Measurements from ENCODE around the gene RDH16.
"Not testable (repeated sequence)": the region's sequence is repeated elsewhere in the genome, so short reads cannot be mapped to it uniquely, and the experiment has no call there.

Gene RDH16

DNA sequence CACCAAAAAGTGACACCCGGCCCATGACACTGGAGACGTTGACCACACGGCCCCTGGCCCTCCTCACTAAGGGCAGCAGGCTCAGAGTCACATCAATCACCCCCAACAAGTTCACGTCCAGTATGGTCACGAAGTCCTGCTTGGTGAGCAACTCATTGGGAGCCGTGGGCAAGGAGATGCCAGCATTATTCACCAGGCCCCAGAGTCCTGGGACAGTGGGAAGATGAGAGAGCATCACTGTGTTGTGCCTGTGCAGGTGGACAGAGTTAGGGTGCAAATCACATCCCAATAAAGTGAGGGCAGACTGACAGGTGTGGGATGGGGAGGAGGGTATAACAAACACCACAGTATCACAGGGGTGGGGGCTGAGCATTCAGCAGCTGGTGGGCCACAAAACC lies 2.5 kb downstream of the RDH16 start:
- DNase-seq (ENCODE audit: low spot score) (no peak), FAIRE-seq (no peak)

DNA sequence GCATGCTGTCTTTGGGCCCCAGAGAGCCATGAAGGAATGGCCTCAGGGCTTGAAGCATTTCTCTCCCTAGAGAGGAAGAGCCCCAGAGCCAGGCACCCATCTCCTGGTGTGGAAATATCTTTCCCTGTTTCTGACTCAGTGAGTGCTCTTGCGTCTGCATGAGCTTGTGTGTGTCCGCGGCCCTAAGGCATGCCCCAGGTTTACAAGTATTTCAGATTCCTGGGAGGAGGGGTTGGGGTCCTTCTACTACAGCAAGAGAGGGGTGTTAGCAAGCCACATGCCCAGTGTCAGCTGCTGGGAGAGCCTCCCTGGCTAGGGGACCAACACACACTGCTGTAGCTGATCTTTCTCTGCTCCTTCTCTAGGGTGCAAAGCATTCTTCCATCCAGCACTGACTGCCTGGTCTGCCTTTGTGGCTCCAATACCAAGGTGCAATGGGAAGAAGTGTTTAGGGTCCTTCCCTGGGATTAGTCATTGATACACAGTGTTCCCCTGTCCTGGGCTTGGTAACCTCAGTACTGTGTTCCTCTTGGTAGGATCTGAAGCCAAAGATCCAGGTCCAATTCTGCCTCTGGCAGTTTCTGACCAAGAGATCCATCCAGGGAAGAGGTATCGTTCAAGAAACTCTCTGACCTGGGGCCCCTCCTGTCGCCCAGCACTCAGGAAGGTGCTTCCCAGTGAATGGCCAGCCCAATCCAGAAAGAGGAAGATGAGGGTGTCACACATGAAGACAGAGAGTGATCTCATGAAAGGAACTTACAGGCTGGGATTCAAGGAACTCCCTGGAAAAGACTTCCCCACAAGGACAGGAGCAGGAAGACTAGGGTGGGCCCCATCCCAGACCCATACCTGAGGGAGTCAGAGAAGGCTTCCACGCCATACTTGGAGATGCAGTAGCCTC lies 3.1 kb downstream of the RDH16 start:
- DNase-seq (ENCODE audit: low spot score), result no peak
- no peak for FAIRE-seq

DNA sequence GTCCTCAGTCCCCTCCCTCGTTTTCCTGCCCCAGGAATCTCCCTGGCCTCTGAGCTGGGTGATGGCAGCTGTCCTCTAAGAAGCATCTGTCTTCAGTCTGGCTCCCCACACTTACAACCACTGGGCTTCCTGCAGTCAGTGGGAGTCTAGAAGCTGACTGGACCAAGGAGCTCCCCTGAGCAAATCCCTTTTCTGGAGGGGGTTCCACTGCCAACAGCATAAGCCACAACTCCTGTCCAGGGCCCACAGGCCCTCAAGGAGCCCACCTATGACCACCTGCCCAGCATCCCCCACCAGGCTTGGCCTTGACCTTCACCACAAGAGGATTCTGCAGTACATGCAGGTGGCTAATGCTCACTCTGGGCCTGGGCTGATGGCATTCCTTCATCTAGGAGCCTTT lies 4.1 kb downstream of the RDH16 start:
- FAIRE-seq (no peak), DNase-seq (ENCODE audit: low spot score) (no peak)

DNA sequence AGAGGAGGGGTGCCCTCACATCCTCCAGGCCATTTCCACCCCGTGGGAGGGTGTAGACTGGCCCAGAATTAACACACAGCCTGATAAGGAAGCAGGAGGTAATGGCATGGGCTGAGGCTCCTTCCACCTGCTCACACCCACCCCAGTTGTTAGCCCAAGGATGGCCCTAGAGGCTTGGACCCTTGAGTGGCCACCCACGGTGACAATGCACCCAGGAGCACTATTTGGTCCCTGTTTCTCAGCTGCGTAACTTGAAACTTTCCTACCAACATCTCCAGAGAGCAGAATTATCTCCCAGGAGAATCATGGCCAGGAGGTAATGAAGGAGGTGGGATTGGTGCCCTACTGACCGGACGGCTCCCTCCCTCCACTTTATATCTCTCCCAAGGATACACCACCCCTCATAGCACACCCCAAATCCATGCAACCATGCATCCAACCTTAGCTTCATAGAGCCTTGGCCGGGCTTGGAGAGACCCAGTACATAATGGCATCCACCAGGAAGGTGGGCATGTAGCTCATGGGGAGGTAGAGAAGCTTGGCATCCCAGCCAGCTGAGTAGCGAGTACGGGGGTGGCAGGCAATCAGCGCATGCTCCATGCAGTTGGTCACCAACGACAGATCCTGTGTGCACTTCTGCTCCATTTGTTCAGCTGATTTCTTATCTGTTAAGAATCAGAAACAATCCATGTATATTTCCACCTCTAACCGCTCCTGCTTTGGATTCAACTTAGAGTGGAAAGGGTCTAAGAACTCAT lies 5.6 kb downstream of the RDH16 start:
- no peak for DNase-seq (ENCODE audit: low spot score)
- FAIRE-seq, result no peak

DNA sequence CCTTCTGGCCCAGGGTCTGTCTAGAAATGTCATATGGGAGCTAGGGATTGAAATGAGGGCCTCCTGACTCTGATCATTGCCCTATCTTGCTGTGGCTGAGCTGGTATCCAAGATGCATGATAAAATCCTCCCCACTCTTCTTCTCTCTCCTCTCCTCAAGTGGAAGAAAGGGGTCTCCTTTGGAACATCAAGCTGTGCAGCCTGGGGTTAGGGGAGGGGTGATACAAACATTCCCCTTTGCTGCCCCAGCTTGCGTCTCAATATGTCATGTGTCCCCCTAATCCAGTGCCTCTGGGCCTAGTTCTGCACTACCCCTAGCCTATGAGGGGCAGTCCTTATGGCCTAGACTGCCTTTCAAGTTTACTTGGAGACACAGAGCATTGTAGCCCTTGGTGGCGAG lies 8.5 kb downstream of the RDH16 start:
- DNase-seq (ENCODE audit: low spot score) (no peak), FAIRE-seq (no peak)

DNA sequence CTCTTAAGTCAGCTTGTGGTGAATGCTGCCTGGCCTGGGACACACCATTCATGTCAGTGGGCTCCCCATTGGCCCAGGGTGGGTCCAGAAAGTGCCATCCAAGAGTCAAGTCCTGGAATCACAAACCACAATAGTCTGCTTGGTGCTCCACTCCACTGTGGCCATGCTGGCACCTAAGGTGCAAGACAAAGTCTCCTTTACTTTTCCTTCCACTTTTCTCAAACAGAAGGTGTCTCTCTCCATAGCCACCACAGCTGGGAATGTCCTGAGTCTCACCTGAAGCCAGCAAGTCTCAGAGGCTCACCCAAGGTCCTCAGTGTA lies 9.0 kb downstream of the RDH16 start:
- DNase-seq (ENCODE audit: low spot score) (no peak), FAIRE-seq (no peak)

DNA sequence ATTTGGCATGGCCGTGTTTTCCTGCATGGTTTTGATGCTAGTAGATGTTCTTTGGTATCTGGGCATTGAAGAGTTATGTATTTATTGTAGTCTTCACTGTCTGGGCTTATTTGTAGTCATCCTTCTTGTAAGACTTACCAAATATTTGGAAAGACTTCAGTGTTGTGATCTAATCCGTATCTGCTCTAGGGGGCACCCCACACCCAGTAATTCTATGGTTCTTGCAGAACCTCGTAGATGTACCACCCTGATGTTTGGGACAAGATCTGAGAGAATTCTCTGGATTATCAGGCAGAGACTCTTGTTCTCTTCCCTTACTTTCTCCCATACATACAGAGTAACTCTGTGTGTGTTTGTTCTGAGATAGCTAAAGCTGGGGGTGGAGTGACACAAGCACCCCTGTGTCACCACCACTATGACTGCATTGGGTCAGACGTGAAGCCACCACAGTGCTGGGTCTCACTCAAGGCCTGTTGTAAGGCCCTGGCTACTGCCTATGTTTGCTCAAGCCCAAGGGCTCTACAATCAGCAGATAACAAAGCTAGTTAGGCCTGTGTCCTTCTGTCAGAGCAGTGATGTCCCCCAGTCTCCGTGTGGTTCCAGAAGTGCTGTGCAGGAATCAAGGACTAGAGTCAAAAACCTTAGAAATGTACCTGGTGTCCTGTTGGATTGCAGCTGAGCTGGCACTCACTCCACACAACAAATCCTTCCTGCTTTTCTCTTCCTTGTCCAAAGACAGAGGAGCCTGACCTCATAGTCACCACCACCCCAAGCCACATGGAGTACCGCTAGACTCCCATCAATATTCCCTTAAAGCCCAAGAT lies 9.6 kb downstream of the RDH16 start:
- DNase-seq (ENCODE audit: low spot score) (no peak), FAIRE-seq (no peak)

DNA sequence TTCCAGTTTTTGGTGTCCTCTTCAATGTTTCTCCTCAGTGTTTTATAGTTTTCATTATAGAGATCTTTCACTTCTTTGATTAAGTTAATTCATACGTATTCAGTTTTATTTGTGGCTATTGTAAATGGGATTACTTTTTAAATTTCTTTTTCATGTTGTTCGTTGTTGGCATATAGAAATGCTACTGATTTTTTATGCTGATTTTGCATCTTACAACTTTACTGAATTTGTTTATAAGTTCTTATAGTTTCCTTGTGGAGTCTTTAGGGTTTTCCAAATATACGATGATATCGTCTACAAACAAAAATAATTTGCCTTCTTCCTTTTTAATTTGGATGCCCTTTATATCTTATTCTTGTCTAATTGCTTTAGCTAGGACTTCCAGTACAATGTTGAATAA lies 13.5 kb downstream of the RDH16 start:
- no peak for DNase-seq (ENCODE audit: low spot score)
- FAIRE-seq, result no peak

DNA sequence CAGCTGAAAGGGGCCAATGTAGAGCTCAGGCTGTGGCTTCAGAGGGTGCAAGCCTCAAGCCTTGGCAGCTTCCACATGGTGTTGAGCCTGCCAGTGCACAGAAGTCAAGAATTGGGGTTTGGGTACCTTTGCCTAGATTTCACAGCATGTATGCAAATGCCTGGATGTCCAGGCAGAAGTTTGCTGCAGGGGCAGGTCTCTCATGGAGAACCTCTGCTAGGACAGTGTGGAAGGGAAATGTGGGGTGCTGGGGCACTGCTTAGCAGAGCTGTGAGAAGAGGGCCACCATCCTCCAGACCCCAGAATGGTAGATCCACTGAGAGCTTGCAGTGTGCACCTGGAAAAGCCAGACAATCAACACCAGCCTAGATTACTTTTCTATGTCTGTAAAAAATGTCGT lies 14.0 kb downstream of the RDH16 start:
- not testable (repeated sequence) for FAIRE-seq; DNase-seq (ENCODE audit: low spot score)

DNA sequence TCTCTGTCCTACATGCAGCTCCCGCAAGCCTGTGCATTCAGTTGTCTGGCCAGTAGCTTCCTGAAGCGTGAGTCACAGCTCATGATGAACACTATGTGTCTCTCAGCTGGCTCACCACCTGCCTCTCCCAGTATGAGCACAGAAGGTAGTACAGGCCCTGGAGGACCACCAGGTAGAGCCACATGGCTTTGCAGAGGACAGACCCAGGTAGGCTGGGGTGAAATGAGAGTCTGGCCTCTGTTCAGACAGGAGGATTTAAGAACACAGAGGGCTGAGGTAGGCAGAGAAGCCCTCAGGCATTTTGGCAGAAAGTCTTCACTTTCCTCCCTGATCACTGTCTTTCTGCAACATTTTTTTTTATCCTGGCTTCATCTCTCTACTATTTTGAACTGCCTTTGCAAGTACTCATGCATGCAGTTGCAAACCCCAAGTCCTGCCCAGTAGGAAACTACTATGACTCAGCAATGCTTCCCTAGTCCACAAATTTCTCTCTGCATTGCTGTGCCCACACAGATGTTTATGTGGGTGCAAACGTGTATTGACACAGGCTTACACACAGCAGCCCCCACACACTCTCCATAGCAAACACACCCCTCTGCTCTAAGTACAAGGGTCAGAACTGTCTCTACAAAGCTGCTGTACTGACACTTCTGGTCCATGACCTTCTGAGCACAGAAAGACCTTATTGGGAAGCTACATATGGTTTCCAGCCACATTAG lies 15.9 kb downstream of the RDH16 start:
- FAIRE-seq (peak; percentile 81), DNase-seq (ENCODE audit: low spot score) (peak; percentile 60)

DNA sequence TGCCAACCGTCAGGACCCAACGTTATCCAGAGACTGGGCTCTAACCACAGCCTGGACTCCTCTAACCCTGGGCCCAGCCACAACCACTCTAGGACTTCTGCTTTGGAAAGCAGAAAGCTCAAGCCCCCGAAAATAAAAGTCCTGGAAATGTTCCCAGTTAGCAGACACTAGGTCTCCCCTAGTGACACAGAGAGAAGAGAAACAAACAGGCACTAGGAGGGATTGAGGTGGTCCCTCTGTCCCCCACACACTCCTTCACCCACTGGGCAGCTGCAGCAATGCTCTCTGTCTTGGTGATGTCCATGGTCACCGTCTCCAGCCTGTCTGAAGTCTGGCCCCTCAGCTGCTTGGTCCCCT lies 16.5 kb downstream of the RDH16 start:
- DNase-seq (ENCODE audit: low spot score); FAIRE-seq: not testable (repeated sequence)

DNA sequence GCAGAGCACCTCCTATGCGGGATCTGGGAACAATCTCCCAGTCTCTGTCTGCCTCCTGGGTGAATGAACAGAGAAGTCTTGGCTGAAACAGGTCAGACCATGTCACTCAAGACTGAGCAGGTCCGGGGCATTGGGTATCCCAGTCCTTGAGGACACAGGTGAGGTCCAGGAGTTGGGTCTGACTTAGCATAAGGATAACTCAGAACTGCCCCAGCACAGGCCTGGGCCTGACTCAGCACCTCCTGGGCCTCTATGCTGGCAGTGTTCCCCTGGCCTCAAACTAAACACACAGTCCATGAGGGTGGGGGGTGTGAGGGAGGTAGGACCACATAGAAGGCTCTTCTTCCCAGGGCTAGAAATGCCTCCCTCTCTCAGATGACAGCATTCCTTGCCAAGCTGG lies 21.7 kb downstream of the RDH16 start:
- no peak for DNase-seq (ENCODE audit: low spot score)
- no peak for FAIRE-seq

DNA sequence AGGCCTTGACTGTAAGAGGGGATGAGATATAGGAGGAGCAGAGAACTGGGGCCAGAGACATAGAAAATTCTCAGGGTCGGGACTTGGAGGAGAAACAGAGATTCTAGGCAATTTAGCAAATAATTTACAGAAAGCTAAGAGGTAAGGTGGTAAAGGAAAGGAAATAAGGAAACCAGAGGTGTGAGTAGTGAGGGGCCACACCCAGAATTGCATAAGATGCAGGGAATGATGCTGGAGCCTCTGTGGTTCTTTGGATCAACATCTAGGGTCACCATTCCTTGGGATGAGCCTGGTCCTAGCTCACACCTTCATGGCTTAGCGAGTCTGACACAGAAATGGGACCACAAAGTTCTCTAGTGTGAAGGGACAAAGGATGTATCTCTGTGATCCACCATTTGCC lies 22.3 kb downstream of the RDH16 start:
- no peak for FAIRE-seq
- DNase-seq (ENCODE audit: low spot score), result no peak

DNA sequence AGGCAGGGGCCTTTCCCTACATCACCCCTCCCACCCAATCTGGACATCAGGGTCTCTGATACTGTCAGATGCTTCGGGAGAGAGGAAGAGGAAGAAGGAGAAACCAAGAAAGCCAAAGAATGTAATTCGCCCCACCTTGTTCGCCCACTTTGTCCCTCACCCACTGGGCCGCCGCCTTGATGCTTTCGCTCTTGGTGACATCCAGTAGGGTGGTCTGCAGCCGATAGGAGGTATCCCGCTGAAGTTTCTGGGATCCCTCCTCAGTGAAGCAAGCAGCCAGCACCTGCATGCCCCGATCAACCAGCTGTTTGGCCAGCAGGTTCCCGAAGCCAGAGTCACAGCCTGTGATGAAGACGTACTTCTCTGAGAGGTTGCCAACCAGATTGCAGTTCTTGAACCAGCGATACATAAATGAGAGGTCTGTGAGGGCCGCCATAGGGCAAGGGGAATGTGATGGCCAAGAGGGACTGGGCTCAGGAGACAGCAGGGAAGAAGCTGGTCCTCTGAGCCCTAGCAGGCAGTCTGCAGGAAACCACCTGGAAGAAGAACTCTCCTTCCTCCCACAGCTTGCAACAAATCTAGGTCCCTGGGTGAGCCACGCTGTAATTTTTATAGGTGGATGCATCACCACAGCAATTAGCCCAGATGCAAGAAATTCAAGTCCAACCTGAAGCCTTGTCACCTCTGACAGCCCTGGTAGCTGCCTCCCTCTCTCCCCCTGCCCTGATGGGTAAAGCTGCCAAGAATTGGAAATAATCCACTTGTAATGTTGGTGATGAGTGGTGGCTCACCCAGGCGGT lies 23.4 kb downstream of the RDH16 start, which contains the start of gene SDR9C7:
SDR9C7 (minus strand) TSS at position 583 of the 800 bp plus-strand sequence; CDS start at position 436, 147 bp downstream.
- DNase-seq (ENCODE audit: low spot score), result no peak
- no peak for FAIRE-seq

DNA sequence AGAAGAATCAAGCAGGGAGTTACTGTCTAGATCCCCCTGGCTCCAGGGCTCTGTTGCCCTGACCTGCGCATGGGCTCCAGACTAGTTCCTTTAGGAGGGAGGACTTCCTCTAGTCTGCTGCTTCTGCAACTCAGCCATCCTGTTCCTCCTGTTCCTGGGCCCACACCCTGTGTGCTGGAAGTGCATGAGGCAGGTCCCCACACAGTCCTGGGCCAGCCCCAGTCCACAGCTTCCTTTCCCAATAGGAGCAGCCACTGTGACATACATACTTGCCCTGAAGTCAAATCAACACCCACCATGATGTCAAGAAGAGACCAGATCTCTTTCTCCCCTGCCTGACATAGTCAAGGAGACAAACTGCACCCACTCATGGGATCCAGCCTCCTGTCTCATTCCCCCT lies 24.5 kb downstream of the RDH16 start:
- no peak for DNase-seq (ENCODE audit: low spot score)
- no peak for FAIRE-seq

DNA sequence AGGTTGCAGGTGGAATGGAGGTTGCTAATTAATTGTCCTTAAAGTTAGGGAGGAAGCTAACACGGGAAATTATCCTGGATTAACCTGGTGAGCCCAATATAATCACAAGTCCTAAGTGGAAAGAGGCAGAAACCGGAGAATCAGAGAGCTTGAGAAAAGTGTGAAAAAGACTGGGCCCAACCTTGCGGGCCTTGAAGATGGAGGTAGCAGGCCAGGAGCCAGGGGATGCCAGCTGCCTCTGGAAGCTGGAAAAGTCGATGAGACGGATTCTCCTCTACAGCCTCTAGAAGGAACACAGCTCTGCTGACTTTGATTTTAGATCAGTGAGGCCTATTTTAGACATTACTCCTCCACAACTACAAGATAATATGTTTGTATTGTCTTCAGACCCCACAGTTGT lies 25.3 kb downstream of the RDH16 start:
- no peak for DNase-seq (ENCODE audit: low spot score)
- no peak for FAIRE-seq

DNA sequence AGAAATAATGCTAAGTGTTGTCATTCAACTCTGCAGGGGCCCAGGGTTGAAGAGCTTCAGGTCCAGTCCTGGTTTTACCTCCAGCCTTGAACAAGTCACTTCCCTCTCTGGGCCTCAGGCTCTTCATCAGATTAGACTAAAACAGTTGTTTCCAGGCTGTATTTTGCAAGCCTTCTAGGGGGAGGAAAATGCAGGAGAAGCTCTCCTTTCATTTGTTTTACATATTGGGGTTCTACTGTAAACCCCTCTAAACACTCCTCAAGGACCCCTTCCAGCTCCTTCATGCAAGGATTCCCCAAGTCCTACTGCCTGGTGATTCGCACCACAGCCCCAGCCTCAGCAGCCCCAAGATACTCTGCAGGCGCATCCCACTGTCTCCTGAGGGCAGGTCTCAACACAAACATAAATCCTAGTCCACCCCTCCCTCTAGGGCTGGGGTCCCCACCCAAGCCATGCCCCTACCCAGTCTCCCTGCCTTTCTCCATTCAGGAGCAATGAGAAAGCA lies 25.9 kb downstream of the RDH16 start:
- FAIRE-seq, result no peak
- DNase-seq (ENCODE audit: low spot score), result no peak

DNA sequence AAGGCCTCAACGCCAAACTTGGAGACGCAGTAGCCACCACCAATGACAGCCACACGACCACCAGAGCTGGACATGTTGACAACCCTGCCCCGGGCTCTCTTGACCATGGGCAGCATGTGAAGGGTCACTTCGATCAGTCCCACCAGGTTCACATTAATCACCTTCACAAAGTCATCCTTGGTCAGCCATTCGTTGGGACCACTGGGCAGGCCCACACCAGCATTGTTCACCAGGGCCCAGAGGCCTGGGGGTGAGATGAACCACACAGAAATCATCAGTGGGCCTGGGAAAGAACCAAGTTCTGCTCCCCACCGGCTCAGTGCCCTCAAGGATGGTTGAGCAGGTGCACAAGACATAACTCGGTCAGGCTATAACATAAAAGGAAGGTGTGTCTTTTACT lies 27.2 kb downstream of the RDH16 start:
- no peak for DNase-seq (ENCODE audit: low spot score)
- FAIRE-seq, result no peak

DNA sequence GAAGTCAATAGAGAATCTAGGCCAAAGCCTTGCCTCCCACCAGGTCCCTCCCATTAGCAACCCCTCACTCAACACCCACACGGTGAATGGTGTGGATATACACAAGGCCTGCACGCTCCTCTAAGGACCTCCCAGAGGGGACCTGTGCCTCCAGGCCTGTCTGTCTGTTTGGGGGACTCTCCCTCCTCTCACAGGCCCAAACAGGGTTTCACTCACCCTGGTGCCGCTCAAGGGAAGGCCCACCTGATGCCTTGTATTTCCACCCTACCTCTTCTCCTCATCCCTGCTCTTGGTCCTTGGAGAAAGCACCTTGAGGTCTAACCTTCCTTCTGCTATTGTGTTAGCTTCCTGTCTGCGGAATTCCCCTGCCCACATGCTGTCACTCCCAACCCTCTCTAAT lies 27.6 kb downstream of the RDH16 start:
- no peak for FAIRE-seq
- no peak for DNase-seq (ENCODE audit: low spot score)

DNA sequence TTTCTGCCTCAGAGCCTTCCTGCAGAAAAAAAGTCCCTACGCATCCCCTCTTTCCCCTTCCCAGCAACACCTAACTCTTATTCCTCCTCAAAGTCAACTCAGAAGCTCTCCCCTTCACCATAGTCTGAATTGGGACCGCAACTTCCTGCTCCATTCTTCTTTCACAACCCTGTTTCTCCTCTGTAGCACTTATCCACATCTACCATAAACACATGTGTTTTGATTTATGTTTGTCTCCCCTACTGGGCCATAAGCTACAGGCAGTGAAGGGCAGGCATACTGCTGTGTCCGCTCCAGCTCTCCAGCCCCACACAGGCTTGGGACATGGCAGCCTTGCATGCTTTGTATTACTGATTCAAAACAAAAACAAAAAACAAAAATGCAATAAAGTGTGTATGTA lies 29.1 kb downstream of the RDH16 start:
- DNase-seq (ENCODE audit: low spot score), result no peak
- no peak for FAIRE-seq
